Activated CD4-positive, alpha-beta T cell treated with anti-CD3 and anti-CD28 coated beads, Interleukin-2, Interleukin-6, amounts not matched to agents 100 ng/mL and 50 ng/mL, durations not matched to agents 16 hours and 8 hours (primary cell): Measurements from ENCODE around the gene PHAF1.

Experiments
- DNase-seq: peaks from one replicate; pipeline ENCODE4 v3.0.0-alpha.2; 2020

PHAF1 gene

GRCh38 chr16:67183627-67184452 is 74.1 kb downstream of the PHAF1 start, which contains the start of gene MATCAP1:
MATCAP1 (minus strand) TSS chr16:67183963; CDS start chr16:67180610, 3,353 bp downstream.
- peak; percentile 98 for DNase-seq

GRCh38 chr16:67184453-67184994 is 74.8 kb downstream of the PHAF1 start:
- no peak for DNase-seq

- peak; percentile 88 for DNase-seq
These were observed 75.4 kb downstream of the PHAF1 start for GRCh38 chr16:67184995-67185650.

GRCh38 chr16:67185651-67186134 is 76.0 kb downstream of the PHAF1 start:
- DNase-seq = no peak

- DNase-seq = no peak
These were observed 76.8 kb downstream of the PHAF1 start for GRCh38 chr16:67186550-67186950.

GRCh38 chr16:67187175-67187890 is 77.6 kb downstream of the PHAF1 start:
- no peak for DNase-seq

- DNase-seq = no peak
These were observed 78.6 kb downstream of the PHAF1 start for GRCh38 chr16:67188323-67188722.

GRCh38 chr16:67188798-67189197 is 79.1 kb downstream of the PHAF1 start:
- no peak for DNase-seq

GRCh38 chr16:67190041-67190440 is 80.3 kb downstream of the PHAF1 start, which contains the start of gene EXOC3L1:
EXOC3L1 (minus strand) TSS chr16:67190136; CDS start chr16:67189676, 460 bp downstream.
- no peak for DNase-seq

- no peak for DNase-seq
These were observed 81.0 kb downstream of the PHAF1 start for GRCh38 chr16:67190448-67191399.

GRCh38 chr16:67191411-67191994 is 81.8 kb downstream of the PHAF1 start:
- no peak for DNase-seq

GRCh38 chr16:67191995-67192681 is 82.4 kb downstream of the PHAF1 start, which contains the start of gene E2F4:
E2F4 (plus strand) TSS chr16:67192155; CDS start chr16:67192228, 73 bp downstream.
- DNase-seq = peak; percentile 95

- no peak for DNase-seq
These were observed 83.1 kb downstream of the PHAF1 start for GRCh38 chr16:67192781-67193361.

GRCh38 chr16:67193536-67193935 is 83.8 kb downstream of the PHAF1 start:
- DNase-seq = no peak

- DNase-seq = no peak
These were observed 84.5 kb downstream of the PHAF1 start for GRCh38 chr16:67194260-67194659.

- DNase-seq = no peak
These were observed 85.9 kb downstream of the PHAF1 start for GRCh38 chr16:67195676-67196075.

GRCh38 chr16:67196881-67197280 is 87.1 kb downstream of the PHAF1 start:
- DNase-seq = no peak

GRCh38 chr16:67197704-67198103 is 88.0 kb downstream of the PHAF1 start:
- DNase-seq = no peak
